GM12878 (cell line): ENCODE results near the gene IL34. TPM values are rescaled to one million over a fixed set of nuclear protein-coding genes. Genes with fewer than 3 reads are reported as not detected.

Experiments used
- ATAC-seq: fragments of 200-7000 bp; cut with Tn5 transposase; 3 replicates; pipeline ENCODE4 v1.9.1; 2020; ENCODE audit warnings: mild to moderate bottlenecking, moderate library complexity
- BruUV-seq: library from RNA; stranded (reverse); fragments of 400-500 nt; replicated peaks from 2 replicates; lab custom pipeline; 2021; lab: Mats Ljungman, UMichigan
- CTCF ChIA-PET: fragments of 300-600 bp; sonication (Branson Sonifier 250); formaldehyde crosslinking; extraction: SDS; loops from one replicate; lab custom pipeline; 2021; ENCODE audit warnings: inconsistent platforms; lab: Yijun Ruan, JAX
- POLR2A ChIA-PET: fragments of 350-600 bp; formaldehyde crosslinking; extraction: SDS; loops from one replicate; lab custom pipeline; 2021; ENCODE audit warnings: inconsistent platforms; lab: Charles Lee
- RAD21 ChIA-PET: fragments of 300-600 bp; sonication (Branson Sonifier 250); formaldehyde crosslinking; loops from one replicate; lab custom pipeline; 2023; ENCODE audit warnings: antibody characterized with exemption; ENCODE audit not compliant: unreplicated experiment; lab: Charles Lee
- SMC1A ChIA-PET: fragments of 300-600 bp; sonication (Branson Sonifier 250); formaldehyde crosslinking; loops from one replicate; lab custom pipeline; 2023; ENCODE audit not compliant: unreplicated experiment, uncharacterized antibody; lab: Charles Lee
- DNase-seq: peaks from one replicate; pipeline ENCODE4 v3.0.0-alpha.2; 2011; ENCODE audit warnings: low read depth, low spot score
- FAIRE-seq: peaks from 3 replicates; lab custom pipeline; 2011; peaks lifted over from hg19 to GRCh38; lab: Jason Lieb, UNC
- H2AFZ ChIP-seq: 2 replicates; pipeline ENCODE4 v1.6.0; 2011; ENCODE audit warnings: low read depth, low read length, control low read depth; ENCODE audit not compliant: control insufficient read depth
- H3K27ac ChIP-seq: 2 replicates; pipeline ENCODE4 v1.5.1; 2011; ENCODE audit warnings: control low read depth; ENCODE audit not compliant: control insufficient read depth, insufficient read depth
- H3K27me3 ChIP-seq, 2 experiments: replicated peaks in 1 of 2; 2 replicates each; pipeline versions ENCODE4 v1.6.0 to v1.6.1; 2011; ENCODE audit warnings: low read length in 1 of 2; ENCODE audit not compliant: control insufficient read depth in 2 of 2, insufficient read depth in 2 of 2
- H3K36me3 ChIP-seq, 2 experiments: 2 replicates each; pipeline ENCODE4 v1.5.1; 2011; ENCODE audit warnings: low read length in 1 of 2; ENCODE audit not compliant: control insufficient read depth in 2 of 2, insufficient read depth in 2 of 2
- H3K4me1 ChIP-seq: 2 replicates; pipeline ENCODE4 v1.6.1; 2011; ENCODE audit warnings: mild to moderate bottlenecking, low read length, moderate library complexity, mixed read lengths; ENCODE audit not compliant: control insufficient read depth, insufficient read depth
- H3K4me2 ChIP-seq: 2 replicates; pipeline ENCODE4 v1.6.0; 2011; ENCODE audit warnings: control low read depth; ENCODE audit not compliant: control insufficient read depth, insufficient read depth
- H3K4me3 ChIP-seq: fragments of 200-600 bp; sonication (generic); 2 replicates; pipeline ENCODE4 v1.5.1; 2016
- H3K79me2 ChIP-seq: 2 replicates; pipeline ENCODE4 v1.6.0; 2011; ENCODE audit warnings: low read length; ENCODE audit not compliant: control insufficient read depth, insufficient read depth
- H3K9ac ChIP-seq: 2 replicates; pipeline ENCODE4 v1.8.0; 2011; ENCODE audit warnings: low read length, control low read depth, mixed read lengths; ENCODE audit not compliant: control insufficient read depth, insufficient read depth
- H3K9me3 ChIP-seq: replicated peaks from 3 replicates; pipeline ENCODE4 v1.5.1; 2011; ENCODE audit warnings: mild to moderate bottlenecking, low read length; ENCODE audit not compliant: control insufficient read depth, insufficient read depth
- H4K20me1 ChIP-seq: 2 replicates; pipeline ENCODE4 v1.6.0; 2011; ENCODE audit not compliant: control insufficient read depth, insufficient read depth
- CBX3 ChIP-seq: fragments of 200-600 bp; sonication (generic); IDR thresholded peaks from 2 replicates; pipeline ENCODE4 v1.6.1; 2016; ENCODE audit warnings: low read depth, borderline replicate concordance
- HDGF ChIP-seq: fragments of 450-650 bp; IDR thresholded peaks from 2 replicates; pipeline ENCODE4 v1.6.1; 2016; ENCODE audit warnings: antibody characterized with exemption
- MXI1 ChIP-seq: fragments of 150-350 bp; IDR thresholded peaks from 2 replicates; pipeline ENCODE4 v1.6.1; 2011; ENCODE audit warnings: low read depth, mild to moderate bottlenecking, inconsistent platforms, low read length, improper control_type of control experiment
- MYB ChIP-seq: fragments of 150-350 bp; IDR thresholded peaks from 2 replicates; pipeline ENCODE4 v1.6.1; 2014; ENCODE audit warnings: mild to moderate bottlenecking, low read depth, low read length, borderline replicate concordance
- PML ChIP-seq: IDR thresholded peaks from 2 replicates; pipeline ENCODE4 v1.6.1; 2012; ENCODE audit warnings: low read length, inconsistent platforms
- SIN3A ChIP-seq: IDR thresholded peaks from 2 replicates; pipeline ENCODE4 v1.6.1; 2012; ENCODE audit warnings: low read depth, low read length, improper control_type of control experiment
- SPI1 ChIP-seq: IDR thresholded peaks from 2 replicates; pipeline ENCODE4 v1.6.1; 2011; ENCODE audit warnings: low read depth, mild to moderate bottlenecking, low read length, moderate library complexity, borderline replicate concordance; ENCODE audit not compliant: insufficient read depth
- STAT1 ChIP-seq: fragments of 450-650 bp; conservative IDR thresholded peaks from 2 replicates; pipeline ENCODE4 v1.6.1; 2014; ENCODE audit warnings: antibody characterized with exemption, mild to moderate bottlenecking
- TARDBP ChIP-seq: IDR thresholded peaks from 2 replicates; pipeline ENCODE4 v1.6.1; 2016; ENCODE audit warnings: borderline replicate concordance
- TBL1XR1 ChIP-seq: IDR thresholded peaks from 2 replicates; pipeline ENCODE4 v1.6.1; 2012; ENCODE audit warnings: low read depth, low read length, improper control_type of control experiment
- ZNF24 ChIP-seq: fragments of 450-650 bp; IDR thresholded peaks from 2 replicates; pipeline ENCODE4 v1.6.1; 2017; ENCODE audit warnings: antibody characterized with exemption, mild to moderate bottlenecking
- ZSCAN29 ChIP-seq: fragments of 450-650 bp; IDR thresholded peaks from 2 replicates; pipeline ENCODE4 v1.6.1; 2017; ENCODE audit warnings: mild to moderate bottlenecking, moderate library complexity
- WGBS: methylation state at CpG from one replicate; pipeline ENCODE4 v1.1.6; 2016; ENCODE audit warnings: low lambda C conversion rate; ENCODE audit not compliant: insufficient replicate concordance, insufficient coverage; ENCODE audit errors: missing lambda C conversion rate; 5-methylcytosine and 5-hydroxymethylcytosine counted together
- in situ Hi-C: fragments of 300-500 bp; cut with MboI; formaldehyde crosslinking; loops from 9 replicates; pipeline ENCODE4 v1.14.3; 2018; ENCODE audit warnings: mixed read lengths
- intact Hi-C: fragments of 100-400 bp; cut with micrococcal nuclease; formaldehyde crosslinking; loops from one replicate; pipeline ENCODE4 v1.14.2; 2022; ENCODE audit not compliant: unreplicated experiment
- polyA plus RNA-seq, 11 experiments: library from polyadenylated mRNA; depleted of rRNA in 4 of 11; unstranded in 6 of 11; stranded (reverse) in 5 of 11; fragments of >200 nt; fragmentation: Nextera tagmentation in 4 of 11; fragmentation: Illumina TruSeq in 1 of 11; extraction: Ambion mirVana in 4 of 11; extraction: Trizol in 1 of 11; gene quantifications; 1 replicate in 1 of 11; 2 replicates in 10 of 11; pipeline versions ENCODE4 v1.2.1 to v1.2.3, GENCODE V29; 2011 to 2016; ENCODE audit warnings: inconsistent platforms in 2 of 11, missing spikeins in 2 of 11, low read depth in 1 of 11
- total RNA-seq, 4 experiments: library from RNA; depleted of rRNA in 3 of 4; stranded (reverse); fragments of >200 nt in 3 of 4; fragmentation: Illumina TruSeq in 1 of 4; extraction: Trizol in 1 of 4; gene quantifications; 2 replicates each; pipeline versions ENCODE4 v1.2.1 to v1.2.3, GENCODE V29; 2013 to 2021

Gene IL34
- total and polyA plus RNA-seq, 10 of the 15 experiments (the other 5 are each of a cell fraction or from before 2014, with no cell fraction given): 0.27 to 0.40 TPM; not detected in 8

- FAIRE-seq (no peak), ATAC-seq (no peak), DNase-seq (no peak)
- Histone ChIP-seq H3K27ac (no peak overlapping the region), H3K9ac (no peak overlapping the region), H3K36me3 (no peaks in the 10 kb centered on the region), H3K79me2 (no peaks in the 10 kb centered on the region), H3K9me3 (no peaks in the 10 kb centered on the region), H2AFZ (no peak overlapping the region), H3K4me1 (no peaks in the 10 kb centered on the region), H3K4me3 (no peak overlapping the region), H3K4me2 (no peak overlapping the region), H4K20me1 (no peaks in the 10 kb centered on the region), H3K27me3 (no peaks in the 10 kb centered on the region)
- CTCF ChIA-PET: no interaction called here
- in situ Hi-C loops: no loop called here
- POLR2A ChIA-PET: no interaction called here
- TF ChIP-seq HDGF (no peak), CBX3 (no peak), ZSCAN29 (no peak), MYB (no peak), PML (no peak), MXI1 (no peak), ZNF24 (no peak), SPI1 (no peak), STAT1 (no peak), TBL1XR1 (no peak), TARDBP (no peak), SIN3A (no peak)
- BruUV-seq: no TSS peak
- intact Hi-C loops: no loop called here
- SMC1A ChIA-PET: no interaction called here
- RAD21 ChIA-PET: no interaction called here
- 50% methylated on average over 15 of the region's 15 CpGs for WGBS
Observed at GRCh38 chr16:70647441-70648359, 1.3 kb downstream of the IL34 start.
